Activated CD8-positive, alpha-beta T cell treated with anti-CD3 and anti-CD28 coated beads, Interleukin-2, amount 10 ng/mL, durations not matched to agents 7 days and 5 days (primary cell): ENCODE data around the gene CHST11. TPM values are rescaled to one million over a fixed set of nuclear protein-coding genes. Genes with fewer than 3 reads are reported as not detected.
"Not testable (repeated sequence)": the region's sequence is repeated elsewhere in the genome, so short reads cannot be mapped to it uniquely, and the experiment has no call there.

Experiments
- ATAC-seq: fragments of 150-1000 bp; cut with Tn5 transposase; one replicate; pipeline ENCODE4 v1.10.0; 2021; ENCODE audit warnings: moderate library complexity
- CTCF ChIA-PET: fragments of 350-600 bp; sonication (Branson Sonifier 250); formaldehyde crosslinking; loops from one replicate; lab custom pipeline; 2021; ENCODE audit warnings: antibody characterized with exemption; lab: Charles Lee
- POLR2A ChIA-PET: fragments of 350-600 bp; sonication (Branson Sonifier 250); formaldehyde crosslinking; loops from one replicate; lab custom pipeline; 2021; ENCODE audit warnings: antibody characterized with exemption; lab: Charles Lee
- DNase-seq: peaks from one replicate; pipeline ENCODE4 v3.0.0-alpha.2; 2020
- H3K27ac Mint-ChIP-seq: one replicate; pipeline ENCODE4 v1.8.0; 2021; ENCODE audit warnings: mild to moderate bottlenecking, mixed read lengths
- H3K27me3 Mint-ChIP-seq: one replicate; pipeline ENCODE4 v1.8.0; 2021; ENCODE audit warnings: low read depth, mixed read lengths
- H3K36me3 Mint-ChIP-seq: one replicate; pipeline ENCODE4 v1.8.0; 2021; ENCODE audit warnings: low read depth, mixed read lengths
- H3K4me1 Mint-ChIP-seq: one replicate; pipeline ENCODE4 v1.8.0; 2021; ENCODE audit warnings: low read depth, mixed read lengths
- H3K4me3 Mint-ChIP-seq: one replicate; pipeline ENCODE4 v1.8.0; 2021; ENCODE audit warnings: mild to moderate bottlenecking, mixed read lengths
- H3K9me3 Mint-ChIP-seq: one replicate; pipeline ENCODE4 v1.8.0; 2022; ENCODE audit warnings: mixed read lengths; ENCODE audit not compliant: insufficient read depth
- total RNA-seq, 2 experiments: library from RNA; stranded (reverse); gene quantifications; one replicate each; pipeline ENCODE4 v1.2.3, GENCODE V29; 2021

CHST11 gene
- total RNA-seq, 2 experiments from 2014 or later, result 82.1 to 85.2 TPM

- Mint-ChIP-seq H3K27me3 (no peaks in the 10 kb centered on the region), H3K9me3 (no peaks in the 10 kb centered on the region), H3K4me1 (peaks cover 73% of the 10 kb centered on the region), H3K27ac (no peak overlapping the region), H3K4me3 (no peak overlapping the region), H3K36me3 (peaks cover 27% of the 10 kb centered on the region)
- ChIA-PET POLR2A (interaction anchor here (0.8 kb wide), 1 partner anchor 322 kb away, joined by 3 read pairs; no protein-coding TSS in a partner anchor), CTCF (interaction anchor here (0.9 to 2.2 kb wide), 2 partner anchors 9 to 361 kb away, joined by 3 to 6 read pairs; no protein-coding TSS in a partner anchor)
- DNase-seq, result no peak
- no peak for ATAC-seq
These were observed 285.9 kb downstream of the CHST11 start for GRCh38 chr12:104742551-104743201.

GRCh38 chr12:104743202-104743580, 286.4 kb downstream of the CHST11 start:
- no peak for DNase-seq
- H3K36me3 Mint-ChIP-seq, result peaks cover 27% of the 10 kb centered on the region
- CTCF ChIA-PET, result interaction anchor here (0.6 to 2.2 kb wide), 3 partner anchors 9 to 361 kb away, joined by 3 to 6 read pairs (median 3); no protein-coding TSS in a partner anchor
- no peak overlapping the region for H3K4me3 Mint-ChIP-seq
- H3K27ac Mint-ChIP-seq, result no peak overlapping the region
- no peaks in the 10 kb centered on the region for H3K27me3 Mint-ChIP-seq
- no peak for ATAC-seq
- H3K9me3 Mint-ChIP-seq, result no peaks in the 10 kb centered on the region
- POLR2A ChIA-PET, result interaction anchor here (0.8 kb wide), 1 partner anchor 321 kb away, joined by 3 read pairs; no protein-coding TSS in a partner anchor
- peaks cover 73% of the 10 kb centered on the region for H3K4me1 Mint-ChIP-seq

- H3K4me3 Mint-ChIP-seq, H3K27me3 Mint-ChIP-seq, POLR2A ChIA-PET, DNase-seq, H3K27ac Mint-ChIP-seq, H3K9me3 Mint-ChIP-seq, ATAC-seq: not testable (repeated sequence)
- Mint-ChIP-seq H3K36me3 (peaks cover 27% of the 10 kb centered on the region), H3K4me1 (peaks cover 72% of the 10 kb centered on the region)
- CTCF ChIA-PET, result interaction anchor here (0.6 to 2.2 kb wide), 3 partner anchors 10 to 362 kb away, joined by 3 to 6 read pairs (median 3); no protein-coding TSS in a partner anchor
These were observed 287.2 kb downstream of the CHST11 start for GRCh38 chr12:104743753-104744548.

- POLR2A ChIA-PET, result interaction anchor here (0.6 to 1.2 kb wide), 3 partner anchors 16 to 548 kb away, joined by 3 to 4 read pairs (median 3); no protein-coding TSS in a partner anchor
- no peaks in the 10 kb centered on the region for H3K9me3 Mint-ChIP-seq
- H3K4me3 Mint-ChIP-seq, result no peak overlapping the region
- CTCF ChIA-PET, result interaction anchor here (0.6 to 1.2 kb wide), 2 partner anchors 44 to 69 kb away, joined by 3 read pairs; no protein-coding TSS in a partner anchor
- no peaks in the 10 kb centered on the region for H3K27me3 Mint-ChIP-seq
- ATAC-seq (no peak), DNase-seq (no peak)
- H3K36me3 Mint-ChIP-seq, result peaks cover 21% of the 10 kb centered on the region
- H3K4me1 Mint-ChIP-seq, result peaks cover 66% of the 10 kb centered on the region
- H3K27ac Mint-ChIP-seq, result no peak overlapping the region
These were observed 289.8 kb downstream of the CHST11 start for GRCh38 chr12:104746467-104747088.

DNA sequence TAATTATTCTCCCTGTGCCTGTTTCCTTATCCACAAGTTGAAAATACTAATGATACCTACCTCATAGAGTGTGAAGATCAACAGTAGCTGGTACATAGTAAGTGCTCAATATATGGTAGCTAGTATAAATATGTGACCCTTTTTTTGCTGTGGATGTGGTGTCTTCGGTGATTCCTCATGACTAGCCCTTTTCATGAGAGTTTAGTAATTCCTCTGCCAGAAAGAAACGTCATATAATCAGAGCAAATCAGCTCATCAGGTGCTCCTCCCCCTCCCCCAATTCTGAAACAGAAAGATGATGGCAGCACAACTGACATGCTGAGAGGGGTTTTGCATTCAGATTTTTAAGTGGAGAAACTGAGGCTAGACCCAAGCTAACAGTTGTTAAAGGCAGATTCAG, 290.6 kb downstream of the CHST11 start:
- Mint-ChIP-seq H3K36me3 (peaks cover 21% of the 10 kb centered on the region), H3K9me3 (no peaks in the 10 kb centered on the region), H3K27me3 (no peaks in the 10 kb centered on the region), H3K4me3 (no peak overlapping the region), H3K27ac (peak overlapping the region; percentile 9), H3K4me1 (peaks cover 63% of the 10 kb centered on the region)
- POLR2A ChIA-PET, result interaction anchor here (0.6 to 1.3 kb wide), 4 partner anchors 16 to 27 kb away, joined by 3 to 4 read pairs (median 3); no protein-coding TSS in a partner anchor
- DNase-seq (no peak), ATAC-seq (no peak)
- CTCF ChIA-PET, result interaction anchor here (1.2 kb wide), 1 partner anchor 43 kb away, joined by 3 read pairs; no protein-coding TSS in a partner anchor

- ATAC-seq (peak; percentile 69), DNase-seq (peak; percentile 38)
- ChIA-PET CTCF (interaction anchor here (1.2 kb wide), 1 partner anchor 43 kb away, joined by 3 read pairs; no protein-coding TSS in a partner anchor), POLR2A (interaction anchor here (1.1 to 1.3 kb wide), 3 partner anchors 15 to 28 kb away, joined by 3 to 4 read pairs (median 3); no protein-coding TSS in a partner anchor)
- Mint-ChIP-seq H3K27me3 (no peaks in the 10 kb centered on the region), H3K4me3 (peak overlapping the region; percentile 0), H3K9me3 (no peaks in the 10 kb centered on the region), H3K4me1 (peaks cover 57% of the 10 kb centered on the region), H3K36me3 (peaks cover 16% of the 10 kb centered on the region), H3K27ac (peak overlapping the region; percentile 9)
These were observed 291.2 kb downstream of the CHST11 start for GRCh38 chr12:104747955-104748354.

DNA sequence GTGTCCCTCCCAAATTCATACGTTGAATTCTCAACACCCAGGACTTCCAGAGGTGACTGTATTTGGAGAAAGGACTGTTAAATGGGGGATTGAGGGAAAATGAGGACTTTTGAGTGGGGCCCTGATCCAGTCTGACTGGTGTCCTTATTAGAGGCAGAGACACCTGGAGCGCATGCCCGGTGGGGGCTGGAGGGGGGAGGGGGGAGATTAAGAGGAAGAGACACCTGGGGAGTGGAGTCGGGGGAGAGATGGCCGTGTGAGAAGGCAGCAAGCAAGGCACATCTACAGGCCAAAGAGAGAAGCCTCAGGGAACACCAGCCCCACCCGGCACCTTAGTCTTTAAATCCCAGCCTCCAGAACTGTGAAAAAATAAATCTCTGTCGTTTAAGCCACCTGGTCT, 291.6 kb downstream of the CHST11 start:
- ATAC-seq, result no peak
- Mint-ChIP-seq H3K27ac (peak overlapping the region; percentile 9), H3K27me3 (no peaks in the 10 kb centered on the region), H3K4me3 (no peak overlapping the region), H3K9me3 (no peaks in the 10 kb centered on the region), H3K4me1 (peaks cover 56% of the 10 kb centered on the region), H3K36me3 (peaks cover 19% of the 10 kb centered on the region)
- DNase-seq, result no peak
- ChIA-PET POLR2A (interaction anchor here (1.3 kb wide), 1 partner anchor 15 kb away, joined by 3 read pairs; no protein-coding TSS in a partner anchor), CTCF (interaction anchor here (2.1 kb wide), 1 partner anchor 366 kb away, joined by 8 read pairs; no protein-coding TSS in a partner anchor)

DNA sequence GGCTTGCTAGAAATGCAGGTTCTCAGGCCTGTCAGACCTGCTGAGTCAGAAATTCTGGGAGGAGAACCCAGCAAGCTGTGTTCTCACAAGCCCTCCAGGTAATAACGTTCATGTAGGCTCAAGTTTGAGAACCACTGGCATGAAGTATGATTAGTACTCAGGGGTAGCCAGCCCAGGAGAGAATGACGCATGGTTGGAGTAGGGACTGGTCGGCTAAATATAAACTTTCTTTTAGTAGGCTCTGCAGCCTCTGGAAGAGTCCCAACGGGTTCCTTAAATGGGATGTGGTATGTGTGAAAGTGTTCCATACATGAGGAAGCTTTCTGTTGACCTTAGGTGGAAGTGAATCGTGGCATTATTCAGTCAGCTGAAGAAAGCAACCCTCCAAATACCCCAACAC, 292.0 kb downstream of the CHST11 start:
- Mint-ChIP-seq H3K36me3 (peaks cover 19% of the 10 kb centered on the region), H3K4me3 (no peak overlapping the region), H3K27me3 (no peaks in the 10 kb centered on the region), H3K9me3 (no peaks in the 10 kb centered on the region), H3K4me1 (peaks cover 56% of the 10 kb centered on the region), H3K27ac (no peak overlapping the region)
- ATAC-seq, result no peak
- DNase-seq, result no peak
- ChIA-PET CTCF (interaction anchor here (1.4 to 2.1 kb wide), 2 partner anchors 9 to 367 kb away, joined by 4 to 8 read pairs; no protein-coding TSS in a partner anchor), POLR2A (no interaction called here)

DNA sequence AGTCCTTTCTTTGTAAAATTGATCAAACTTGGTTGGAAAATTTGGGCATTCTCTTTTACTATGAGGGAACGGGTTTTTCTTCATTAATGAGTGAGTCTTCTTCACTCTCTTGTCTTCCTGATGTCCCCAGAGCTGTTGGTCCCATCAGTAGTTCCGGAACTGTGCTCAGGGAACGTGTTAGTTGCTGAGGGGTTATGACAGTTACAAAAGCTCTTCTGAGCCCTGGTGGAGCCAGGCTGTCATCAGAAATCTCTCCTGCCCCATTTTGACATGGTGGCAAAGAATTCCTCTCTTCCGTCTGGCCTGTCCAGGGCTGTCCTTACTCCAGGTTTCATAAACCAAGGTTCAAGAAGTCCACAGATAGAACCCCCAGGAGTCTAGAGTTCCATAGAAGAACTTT, 292.8 kb downstream of the CHST11 start:
- Mint-ChIP-seq H3K36me3 (peaks cover 21% of the 10 kb centered on the region), H3K4me3 (no peak overlapping the region), H3K27ac (no peak overlapping the region), H3K4me1 (peaks cover 56% of the 10 kb centered on the region), H3K27me3 (no peaks in the 10 kb centered on the region), H3K9me3 (no peaks in the 10 kb centered on the region)
- ChIA-PET CTCF (interaction anchor here (1.4 to 2.1 kb wide), 3 partner anchors 10 to 368 kb away, joined by 4 to 8 read pairs (median 5); no protein-coding TSS in a partner anchor), POLR2A (interaction anchor here (0.6 kb wide), 1 partner anchor 62 kb away, joined by 3 read pairs; no protein-coding TSS in a partner anchor)
- DNase-seq, result no peak
- no peak for ATAC-seq

GRCh38 chr12:104750061-104750460, 293.3 kb downstream of the CHST11 start:
- ChIA-PET CTCF (interaction anchor here (1.4 to 2.1 kb wide), 3 partner anchors 10 to 368 kb away, joined by 4 to 8 read pairs (median 5); no protein-coding TSS in a partner anchor), POLR2A (interaction anchor here (0.6 kb wide), 1 partner anchor 62 kb away, joined by 3 read pairs; no protein-coding TSS in a partner anchor)
- no peak overlapping the region for H3K4me3 Mint-ChIP-seq
- H3K27ac Mint-ChIP-seq, result no peak overlapping the region
- peaks cover 24% of the 10 kb centered on the region for H3K36me3 Mint-ChIP-seq
- no peak for ATAC-seq
- DNase-seq, result no peak
- no peaks in the 10 kb centered on the region for H3K27me3 Mint-ChIP-seq
- peaks cover 56% of the 10 kb centered on the region for H3K4me1 Mint-ChIP-seq
- no peaks in the 10 kb centered on the region for H3K9me3 Mint-ChIP-seq
